IMR-90 (cell line): ENCODE results near the gene GLIS1. TPM values are rescaled to one million over a fixed set of nuclear protein-coding genes. Genes with fewer than 3 reads are reported as not detected.

ENCODE experiments used
- ATAC-seq: fragments of 200-7000 bp; cut with Tn5 transposase; 2 replicates; pipeline ENCODE4 v1.9.1; 2020; ENCODE audit warnings: low read depth, mild to moderate bottlenecking, moderate library complexity
- BruUV-seq: library from RNA; stranded (reverse); fragments of 400-500 nt; replicated peaks from 2 replicates; lab custom pipeline; 2021; lab: Mats Ljungman, UMichigan
- CTCF ChIA-PET: fragments of 300-600 bp; formaldehyde crosslinking; extraction: SDS; loops from one replicate; lab custom pipeline; 2021; ENCODE audit warnings: antibody characterized with exemption; lab: Yijun Ruan, JAX
- POLR2A ChIA-PET: fragments of 300-600 bp; sonication (Branson Sonifier 250); formaldehyde crosslinking; loops from one replicate; lab custom pipeline; 2022; ENCODE audit warnings: antibody characterized with exemption; ENCODE audit not compliant: unreplicated experiment; lab: Charles Lee
- DNase-seq: peaks from one replicate; pipeline ENCODE4 v3.0.0; 2013
- H2AFZ ChIP-seq: replicated peaks from 2 replicates; pipeline ENCODE3; 2013; ENCODE audit warnings: low read length, mild to moderate bottlenecking; ENCODE audit not compliant: poor library complexity
- H2AK5ac ChIP-seq: 2 replicates; pipeline ENCODE4 v1.6.1; 2013; ENCODE audit warnings: low read depth, low read length, inconsistent platforms
- H2AK9ac ChIP-seq: replicated peaks from 2 replicates; pipeline ENCODE3; 2013; ENCODE audit warnings: mild to moderate bottlenecking, low read depth, low read length, moderate library complexity; ENCODE audit not compliant: poor library complexity
- H2BK120ac ChIP-seq: 2 replicates; pipeline ENCODE4 v1.6.1; 2013; ENCODE audit warnings: low read depth, low read length, inconsistent platforms
- H2BK15ac ChIP-seq: 3 replicates; pipeline ENCODE4 v1.6.1; 2013; ENCODE audit warnings: low read depth, low read length, inconsistent platforms
- H2BK20ac ChIP-seq: 2 replicates; pipeline ENCODE4 v1.6.1; 2013; ENCODE audit warnings: low read depth, mild to moderate bottlenecking, inconsistent platforms, low read length, moderate library complexity
- H2BK5ac ChIP-seq: 2 replicates; pipeline ENCODE4 v1.6.1; 2013; ENCODE audit warnings: mild to moderate bottlenecking, low read depth, low read length, inconsistent platforms; ENCODE audit not compliant: poor library complexity, severe bottlenecking
- H3K14ac ChIP-seq: replicated peaks from 2 replicates; pipeline ENCODE4 v1.6.1; 2013; ENCODE audit warnings: low read depth, low read length, inconsistent platforms
- H3K18ac ChIP-seq: 2 replicates; pipeline ENCODE4 v1.6.1; 2013; ENCODE audit warnings: low read depth, low read length, control low read depth
- H3K23ac ChIP-seq: 2 replicates; pipeline ENCODE4 v1.6.1; 2013; ENCODE audit warnings: low read depth, low read length, inconsistent platforms
- H3K27ac ChIP-seq: 2 replicates; pipeline ENCODE4 v1.5.1; 2013; ENCODE audit warnings: mild to moderate bottlenecking, control low read depth, low read length; ENCODE audit not compliant: insufficient read depth
- H3K27me3 ChIP-seq: 2 replicates; pipeline ENCODE4 v1.6.1; 2013; ENCODE audit warnings: low read length; ENCODE audit not compliant: control insufficient read depth, insufficient read depth
- H3K36me3 ChIP-seq: 2 replicates; pipeline ENCODE4 v1.6.1; 2013; ENCODE audit warnings: low read length, mixed read lengths; ENCODE audit not compliant: control insufficient read depth, insufficient read depth
- H3K4ac ChIP-seq: 2 replicates; pipeline ENCODE4 v1.6.1; 2013; ENCODE audit warnings: low read depth, low read length, inconsistent platforms
- H3K4me1 ChIP-seq: 2 replicates; pipeline ENCODE4 v1.6.1; 2013; ENCODE audit warnings: low read length, mixed read lengths; ENCODE audit not compliant: control insufficient read depth, insufficient read depth
- H3K4me2 ChIP-seq: 2 replicates; pipeline ENCODE4 v1.6.1; 2013; ENCODE audit warnings: low read depth, mild to moderate bottlenecking, control low read depth, low read length, moderate library complexity
- H3K4me3 ChIP-seq: 2 replicates; pipeline ENCODE4 v1.5.1; 2013; ENCODE audit warnings: low read depth, mild to moderate bottlenecking, control low read depth, low read length, moderate library complexity; ENCODE audit not compliant: insufficient read depth
- H3K56ac ChIP-seq: 2 replicates; pipeline ENCODE4 v1.6.1; 2013; ENCODE audit warnings: low read length, inconsistent platforms; ENCODE audit not compliant: insufficient read depth; ENCODE audit errors: extremely low read depth
- H3K79me1 ChIP-seq, 2 experiments: 2 replicates each; pipeline ENCODE4 v1.6.1; 2013; ENCODE audit warnings: low read length in 2 of 2, inconsistent platforms in 1 of 2, low read depth in 1 of 2
- H3K9ac ChIP-seq: 2 replicates; pipeline ENCODE4 v1.6.1; 2013; ENCODE audit warnings: low read depth, low read length, control low read depth
- H3K9me1 ChIP-seq: 2 replicates; pipeline ENCODE4 v1.6.1; 2013; ENCODE audit warnings: low read length, inconsistent platforms; ENCODE audit not compliant: insufficient read depth
- H3K9me3 ChIP-seq: 2 replicates; pipeline ENCODE4 v1.6.1; 2013; ENCODE audit warnings: low read length; ENCODE audit not compliant: control insufficient read depth, insufficient read depth
- H4K20me1 ChIP-seq: 2 replicates; pipeline ENCODE4 v1.6.1; 2013; ENCODE audit warnings: low read length, inconsistent platforms; ENCODE audit not compliant: insufficient read depth
- H4K5ac ChIP-seq: 2 replicates; pipeline ENCODE4 v1.6.1; 2013; ENCODE audit warnings: mild to moderate bottlenecking, low read depth, low read length, control low read depth
- H4K8ac ChIP-seq, 2 experiments: 2 replicates each; pipeline ENCODE4 v1.6.1; 2013; ENCODE audit warnings: low read depth in 2 of 2, low read length in 2 of 2, control low read depth in 1 of 2, inconsistent platforms in 1 of 2
- H4K91ac ChIP-seq: 2 replicates; pipeline ENCODE4 v1.6.1; 2013; ENCODE audit warnings: low read depth, low read length, inconsistent platforms; ENCODE audit not compliant: insufficient read depth
- BHLHE40 ChIP-seq: fragments of 150-350 bp; IDR thresholded peaks from 2 replicates; pipeline ENCODE4 v1.6.1; 2016; ENCODE audit warnings: mild to moderate bottlenecking, low read depth, low read length
- ELK1 ChIP-seq: fragments of 150-350 bp; IDR thresholded peaks from 2 replicates; pipeline ENCODE4 v1.6.1; 2016; ENCODE audit warnings: low read depth, mild to moderate bottlenecking, low read length, moderate library complexity, borderline replicate concordance
- WGBS, 2 experiments: methylation state at CpG; one replicate each; pipeline versions ENCODE4 v1.1.5 to v1.1.7; 2013; ENCODE audit warnings: missing lambda C conversion rate in 2 of 2; ENCODE audit not compliant: insufficient read length in 1 of 2; ENCODE audit errors: extremely low coverage in 2 of 2; 5-methylcytosine and 5-hydroxymethylcytosine counted together
- dilution Hi-C: fragments of 300-500 bp; cut with HindIII; formaldehyde crosslinking; loops from one replicate; pipeline ENCODE4 v1.14.3; 2018; ENCODE audit warnings: low sequenced_read_pairs; ENCODE audit not compliant: unreplicated experiment
- in situ Hi-C: fragments of 300-500 bp; cut with MboI; formaldehyde crosslinking; loops from 3 replicates; pipeline ENCODE4 v1.14.3; 2019; ENCODE audit warnings: low sequenced_read_pairs, inconsistent platforms, mixed read lengths
- intact Hi-C: fragments of 100-400 bp; cut with micrococcal nuclease; formaldehyde crosslinking; loops from 2 replicates; pipeline ENCODE4 v1.10.0; 2022
- polyA plus RNA-seq, 3 experiments: library from polyadenylated mRNA; depleted of rRNA; stranded (reverse); fragments of >200 nt; gene quantifications; 2 replicates each; pipeline ENCODE4 v1.2.3, GENCODE V29; 2012; ENCODE audit warnings: low replicate concordance in 1 of 3
- total RNA-seq: library from RNA; depleted of rRNA; stranded (reverse); fragments of >200 nt; gene quantifications from 2 replicates; pipeline ENCODE4 v1.2.3, GENCODE V29; 2012
- TF ChIP-seq, protein P1 (sequence below): conservative IDR thresholded peaks from 2 replicates; pipeline ENCODE4 v1.5.1; 2012; ENCODE audit warnings: mild to moderate bottlenecking, low read depth, low read length, improper control_type of control experiment

The GLIS1 gene
- total and polyA plus RNA-seq, 2 of the 4 experiments (the other 2 are of a cell fraction): 0.18 to 2.3 TPM

GRCh38 chr1:53712276-53712675, 26.7 kb downstream of the GLIS1 start:
- Histone ChIP-seq H3K27me3 (no peaks in the 10 kb centered on the region), H3K36me3 (no peaks in the 10 kb centered on the region), H3K4me1 (peaks cover 1% of the 10 kb centered on the region; the same call in 1 of the 2 replicates), H3K4me2 (no peak overlapping the region), H3K14ac (no peak overlapping the region), H2BK15ac (no peak overlapping the region), H3K23ac (no peak overlapping the region), H2AFZ (no peak overlapping the region), H3K27ac (no peak overlapping the region), H3K56ac (no peak overlapping the region), H2BK5ac (no peak overlapping the region), H3K4me3 (no peak overlapping the region), H3K4ac (no peak overlapping the region), H4K91ac (no peak overlapping the region), H3K18ac (no peak overlapping the region), H3K9me1 (peaks cover 12% of the 10 kb centered on the region), H4K5ac (no peak overlapping the region), H4K20me1 (peaks cover 18% of the 10 kb centered on the region), H4K8ac (no peak overlapping the region), H2AK9ac (no peak overlapping the region), H2BK120ac (no peak overlapping the region), H3K9me3 (no peaks in the 10 kb centered on the region), H3K79me1 (peaks cover 3 to 13% of the 10 kb centered on the region in 2 experiments; a peak in 3 of 4 replicates), H3K9ac (no peak overlapping the region), H2AK5ac (no peak overlapping the region), H2BK20ac (no peak overlapping the region)
- in situ Hi-C loops: no loop called here
- BruUV-seq: no TSS peak
- intact Hi-C loops: no loop called here
- no CpG with 5 or more reads among the region's 2 CpGs for WGBS, 2 experiments
- dilution Hi-C loops: no loop called here
- ChIA-PET CTCF (no interaction called here), POLR2A (no interaction called here)
- TF ChIP-seq BHLHE40 (no peak), ELK1 (no peak)
- TF ChIP-seq, protein P1, sequence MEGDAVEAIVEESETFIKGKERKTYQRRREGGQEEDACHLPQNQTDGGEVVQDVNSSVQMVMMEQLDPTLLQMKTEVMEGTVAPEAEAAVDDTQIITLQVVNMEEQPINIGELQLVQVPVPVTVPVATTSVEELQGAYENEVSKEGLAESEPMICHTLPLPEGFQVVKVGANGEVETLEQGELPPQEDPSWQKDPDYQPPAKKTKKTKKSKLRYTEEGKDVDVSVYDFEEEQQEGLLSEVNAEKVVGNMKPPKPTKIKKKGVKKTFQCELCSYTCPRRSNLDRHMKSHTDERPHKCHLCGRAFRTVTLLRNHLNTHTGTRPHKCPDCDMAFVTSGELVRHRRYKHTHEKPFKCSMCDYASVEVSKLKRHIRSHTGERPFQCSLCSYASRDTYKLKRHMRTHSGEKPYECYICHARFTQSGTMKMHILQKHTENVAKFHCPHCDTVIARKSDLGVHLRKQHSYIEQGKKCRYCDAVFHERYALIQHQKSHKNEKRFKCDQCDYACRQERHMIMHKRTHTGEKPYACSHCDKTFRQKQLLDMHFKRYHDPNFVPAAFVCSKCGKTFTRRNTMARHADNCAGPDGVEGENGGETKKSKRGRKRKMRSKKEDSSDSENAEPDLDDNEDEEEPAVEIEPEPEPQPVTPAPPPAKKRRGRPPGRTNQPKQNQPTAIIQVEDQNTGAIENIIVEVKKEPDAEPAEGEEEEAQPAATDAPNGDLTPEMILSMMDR: no peak
- ATAC-seq (no peak), DNase-seq (no peak)
